GM18873 (cell line): ENCODE measurements around the gene AGMAT.

Experiments
- ATAC-seq: cut with Tn5 transposase; IDR thresholded peaks from one replicate; pipeline ENCODE4 v1.9.1; 2021; ENCODE audit warnings: mild to moderate bottlenecking, moderate library complexity, moderate number of reproducible peaks; ENCODE audit not compliant: unreplicated experiment, low FRiP score

The AGMAT gene

GRCh38 chr1:15584489-15585363 lies at the start of gene AGMAT:
AGMAT (minus strand) TSS chr1:15585051; CDS start chr1:15584967, 84 bp downstream.
- no peak for ATAC-seq

GRCh38 chr1:15633756-15634420 lies 49.0 kb upstream of the AGMAT start:
- no peak for ATAC-seq

DNA sequence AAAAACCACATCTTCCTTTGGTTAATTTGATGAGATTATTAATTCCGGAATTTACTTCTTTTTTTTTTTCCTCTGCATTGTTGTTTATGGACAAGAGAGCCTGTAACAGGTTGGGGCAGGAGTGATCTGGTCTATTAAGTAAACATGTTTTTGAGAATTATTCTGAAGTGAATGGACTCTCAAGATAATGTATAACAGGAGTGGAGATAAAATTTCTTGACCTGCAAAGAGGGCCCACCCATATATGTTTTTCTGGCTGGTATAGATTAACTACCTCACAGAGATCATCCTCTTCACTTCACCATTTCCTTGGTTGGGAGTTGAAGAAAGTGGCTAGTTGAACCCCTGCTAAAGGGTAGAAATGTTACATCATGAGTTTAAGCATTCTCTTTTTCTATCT lies 43.2 kb upstream of the AGMAT start:
- no peak for ATAC-seq

DNA sequence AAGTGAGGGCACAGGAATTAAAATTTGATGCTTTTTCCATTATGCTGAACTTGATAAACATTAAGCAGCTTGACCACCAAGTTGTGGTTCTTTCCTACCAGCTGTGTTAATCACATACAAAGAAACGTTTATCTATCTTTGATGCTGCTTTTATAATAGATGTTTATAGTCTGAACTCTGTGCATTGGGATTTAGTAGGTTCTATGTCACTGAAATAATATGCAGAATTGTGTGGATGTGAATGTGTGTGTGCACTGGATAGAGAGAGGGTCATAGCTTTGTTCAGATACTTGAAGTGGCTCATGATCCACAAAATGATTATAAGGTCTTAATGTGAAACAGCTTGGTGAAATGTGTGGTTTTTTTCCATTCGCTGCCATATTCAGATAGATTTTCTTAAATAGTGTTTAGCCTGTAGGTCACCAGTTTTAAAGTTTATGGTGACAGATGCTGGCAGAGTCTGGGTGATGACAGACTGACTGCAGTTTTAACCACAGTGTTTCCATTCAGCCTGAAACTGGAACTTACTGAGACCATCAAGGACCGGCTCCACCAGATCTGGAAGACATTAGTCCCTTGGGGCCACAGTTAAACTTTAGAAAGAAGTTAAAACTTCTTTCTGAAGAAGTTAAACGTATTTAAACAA lies 42.6 kb upstream of the AGMAT start:
- peak; percentile 67 for ATAC-seq

DNA sequence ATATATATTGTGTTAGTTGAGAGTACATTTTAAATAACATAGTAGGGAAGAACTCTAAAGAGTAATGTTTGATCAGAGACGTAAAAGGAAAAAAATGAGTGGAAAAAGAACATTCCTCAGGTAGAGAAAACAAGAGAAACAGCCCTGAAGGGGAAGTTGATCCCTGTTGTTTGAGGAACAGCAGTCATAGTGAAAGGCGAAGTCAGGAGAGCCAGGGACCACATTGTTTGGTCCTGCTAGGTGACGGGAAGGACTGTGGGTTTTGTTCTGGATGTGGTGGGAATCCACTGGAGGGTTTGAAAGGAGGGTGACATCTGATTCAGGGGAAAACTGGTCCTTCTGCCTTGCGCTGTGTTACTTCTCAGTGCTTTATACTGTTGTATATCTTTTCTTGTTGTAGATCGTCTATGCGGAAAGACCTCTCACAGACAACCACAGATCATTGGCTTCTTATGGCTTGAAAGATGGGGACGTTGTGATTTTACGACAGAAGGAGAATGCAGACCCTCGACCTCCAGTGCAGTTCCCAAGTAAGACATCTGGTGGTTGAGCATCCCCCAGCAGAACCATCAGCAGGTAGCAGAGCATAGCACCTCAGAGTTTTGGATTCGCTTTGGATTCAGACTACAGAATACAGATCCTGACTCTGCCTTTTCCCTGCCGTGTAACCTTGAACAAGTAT lies 41.6 kb upstream of the AGMAT start:
- ATAC-seq = no peak

- no peak for ATAC-seq
Measured at GRCh38 chr1:15625056-15625917, 40.4 kb upstream of the AGMAT start.

GRCh38 chr1:15624133-15624714 lies 39.4 kb upstream of the AGMAT start:
- no peak for ATAC-seq

DNA sequence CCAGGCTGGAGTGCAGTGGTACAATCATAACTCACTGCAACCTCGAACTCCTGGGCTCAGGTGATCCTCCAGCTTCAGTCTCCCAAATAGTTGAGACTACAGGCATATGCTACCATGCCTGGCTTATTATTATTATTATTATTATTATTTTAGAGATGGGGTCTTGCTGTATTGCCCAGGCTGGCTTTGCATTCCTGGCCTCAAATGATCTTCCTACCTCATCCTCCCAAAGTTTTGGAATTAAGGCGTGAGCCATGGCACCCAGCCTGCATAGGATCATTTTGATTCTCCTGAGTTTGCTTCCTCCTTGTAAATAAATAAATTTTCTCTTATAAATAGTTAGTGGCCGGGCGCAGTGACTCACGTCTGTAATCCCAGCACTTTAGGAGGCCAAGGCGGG lies 38.6 kb upstream of the AGMAT start:
- ATAC-seq = no peak

DNA sequence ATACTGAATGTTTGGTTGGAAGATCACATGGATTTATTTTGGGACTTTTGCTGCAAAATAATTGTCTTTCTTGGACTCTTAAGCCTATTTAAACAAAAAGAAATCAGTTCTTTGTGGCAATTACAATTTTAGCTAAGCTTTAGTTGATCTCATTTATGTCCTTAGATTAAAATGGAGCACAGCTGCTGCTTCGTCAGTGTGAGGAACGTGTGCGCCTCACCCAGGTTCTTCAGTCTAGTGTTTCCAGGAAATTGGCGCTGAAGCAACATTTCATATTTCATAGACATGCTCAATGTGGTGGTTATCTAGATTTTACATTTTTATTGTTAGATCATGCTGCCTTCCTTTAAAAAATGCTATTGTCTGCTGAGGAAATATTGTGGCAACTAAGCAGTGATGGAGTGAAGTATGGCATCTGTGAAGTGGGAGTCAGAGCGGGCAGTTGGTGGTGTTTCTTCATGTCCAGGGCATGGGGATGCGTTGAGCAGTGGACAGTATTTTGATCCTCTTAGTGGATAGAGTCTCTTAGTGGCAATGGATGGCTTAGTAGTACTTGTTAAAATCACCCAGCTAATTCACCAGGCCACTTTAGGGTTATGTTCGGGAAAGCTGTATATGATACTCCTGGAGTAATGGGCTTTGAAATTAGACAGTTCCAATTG lies 38.0 kb upstream of the AGMAT start:
- no peak for ATAC-seq

- ATAC-seq = no peak
Measured at GRCh38 chr1:15621975-15622374, 37.1 kb upstream of the AGMAT start.

GRCh38 chr1:15620902-15621682 lies 36.2 kb upstream of the AGMAT start:
- ATAC-seq = no peak

- no peak for ATAC-seq
Measured at GRCh38 chr1:15620155-15620545, 35.3 kb upstream of the AGMAT start.

GRCh38 chr1:15618655-15619525 lies 34.0 kb upstream of the AGMAT start:
- no peak for ATAC-seq

DNA sequence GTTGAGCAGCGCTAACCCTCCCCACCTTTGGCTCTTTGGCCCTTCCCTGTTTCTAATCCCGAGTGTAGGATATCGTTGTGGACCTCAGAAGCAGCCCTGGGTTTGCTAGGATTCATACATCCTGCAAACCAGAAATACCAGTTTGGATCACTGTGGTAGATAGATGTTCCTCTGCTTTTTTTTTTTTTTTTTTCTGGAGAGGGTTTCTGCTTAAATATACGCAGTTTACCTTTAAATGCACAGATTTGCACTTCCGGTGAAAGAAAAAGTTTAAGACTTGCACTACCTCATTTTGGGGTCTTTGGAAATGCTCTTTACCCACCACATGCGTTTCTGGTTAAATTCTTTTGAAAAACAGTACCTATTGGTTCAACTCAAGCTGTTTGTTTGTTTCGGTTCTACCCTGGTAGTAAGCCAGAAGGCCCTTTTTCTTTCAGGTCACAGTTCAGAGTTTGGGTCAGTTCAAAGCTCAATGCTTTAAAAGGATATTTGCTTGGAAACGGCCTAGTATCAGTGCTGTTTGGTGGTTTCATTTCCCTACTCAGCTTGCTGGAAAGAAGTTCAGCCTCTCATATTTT lies 33.3 kb upstream of the AGMAT start:
- no peak for ATAC-seq

GRCh38 chr1:15617173-15618076 lies 32.6 kb upstream of the AGMAT start, which contains the start of gene DDI2:
DDI2 (plus strand) TSS chr1:15617458; CDS start chr1:15617671, 213 bp downstream.
- peak; percentile 48 for ATAC-seq
